Adrenal gland (tissue), 12 donors: ENCODE data around the gene EHBP1. TPM values are rescaled to one million over a fixed set of nuclear protein-coding genes. Genes with fewer than 3 reads are reported as not detected.

ENCODE experiments used
- DNase-seq, 7 donors: peaks; one replicate each; pipeline ENCODE4 v3.0.0-alpha.2; 2019 to 2020
- H3K27ac ChIP-seq, 5 donors: fragments of 200-600 bp; sonication (generic) in 4 of 5; 1 replicate in 3 of 5; 2 replicates in 2 of 5; pipeline versions ENCODE4 v1.5.1 to v1.8.0; 2016 to 2020; ENCODE audit warnings: mild to moderate bottlenecking in 1 of 5
- H3K27me3 ChIP-seq: fragments of 200-600 bp; 2 replicates; pipeline ENCODE4 v1.8.0; 2021
- H3K36me3 ChIP-seq, 2 donors: fragments of 200-600 bp; replicated peaks in 1 of 2; 1 replicate in 1 of 2; 2 replicates in 1 of 2; pipeline versions ENCODE4 v1.5.1 to v1.8.0; 2018 to 2022
- H3K4me1 ChIP-seq, 2 donors: fragments of 200-600 bp; replicated peaks in 1 of 2; 1 replicate in 1 of 2; 2 replicates in 1 of 2; pipeline versions ENCODE4 v1.5.1 to v1.8.0; 2018 to 2021
- H3K4me3 ChIP-seq, 4 donors: fragments of 200-600 bp; sonication (generic) in 3 of 4; one replicate each; pipeline ENCODE4 v1.5.1; 2016 to 2018
- H3K9me3 ChIP-seq, 3 donors: fragments of 200-600 bp; sonication (generic) in 1 of 3; replicated peaks in 1 of 3; 1 replicate in 2 of 3; 2 replicates in 1 of 3; pipeline versions ENCODE4 v1.5.1 to v1.8.0; 2016 to 2021
- POLR2A ChIP-seq, 2 donors: fragments of 450-650 bp; IDR thresholded peaks; one replicate each; pipeline ENCODE4 v1.6.1; 2017; ENCODE audit warnings: antibody characterized with exemption in 2 of 2, mild to moderate bottlenecking in 2 of 2, moderate library complexity in 1 of 2
- WGBS, 4 donors: extraction: QIAGEN DNeasy Blood & Tissue Kit in 2 of 4; methylation state at CpG; one replicate each; pipeline versions ENCODE4 v1.1.5 to v1.1.7; 2013 to 2017; 5-methylcytosine and 5-hydroxymethylcytosine counted together
- intact Hi-C, 2 donors: fragments of 100-400 bp; cut with DNase I; formaldehyde crosslinking; loops; one replicate each; pipeline versions ENCODE4 v1.14.1 to v1.15.0; 2022 to 2023
- polyA plus RNA-seq, 3 donors: library from polyadenylated mRNA; stranded (reverse); fragments of 200-250 nt in 2 of 3; fragments of 350-450 nt in 1 of 3; fragmentation: Illumina TruSeq in 1 of 3; extraction: RNeasy Lipid Tissue Mini Kit (QIAGEN cat#74804) in 1 of 3; gene quantifications; one replicate each; pipeline ENCODE4 v1.2.3, GENCODE V29; 2013 to 2014
- total RNA-seq, 9 donors: library from RNA; depleted of rRNA in 4 of 9; stranded (reverse); fragments of >200 nt in 4 of 9; fragments of 120-200 nt in 1 of 9; fragmentation: NEBNext Ultra II Directional in 1 of 9; extraction: Animal tissue kit (Norgen Biotek cat#: 25700) in 1 of 9; gene quantifications; one replicate each; pipeline versions ENCODE4 v1.1.0 to v1.2.4, GENCODE V29; 2013 to 2023
- TF ChIP-seq, protein P1 (sequence below), 6 experiments: fragments of 450-650 bp in 4 of 6; fragments of 200-600 bp in 2 of 6; sonication (generic) in 1 of 6; IDR thresholded peaks; 1 replicate in 5 of 6; 2 replicates in 1 of 6; pipeline versions ENCODE4 v1.5.1 to v1.8.0; 2016 to 2021; ENCODE audit warnings: antibody characterized with exemption in 6 of 6, mild to moderate bottlenecking in 2 of 6, moderate library complexity in 1 of 6
- donor health status: healthy with polysubstance abuse.
- donor health status: Bipolar disorder and iron deficiency.
- donor health status: DM: yes; HTN: yes; CAD: no.
- donor health status: DM: no; HTN: no; CAD: no.
- donor health status: DM: no; HTN: no; CAD: no.
- donor health status: DM: yes; HTN: yes; CAD: no.

The EHBP1 gene
- total and polyA plus RNA-seq, 12 donors: 13.5 to 83.6 (median 46.3) TPM

DNA sequence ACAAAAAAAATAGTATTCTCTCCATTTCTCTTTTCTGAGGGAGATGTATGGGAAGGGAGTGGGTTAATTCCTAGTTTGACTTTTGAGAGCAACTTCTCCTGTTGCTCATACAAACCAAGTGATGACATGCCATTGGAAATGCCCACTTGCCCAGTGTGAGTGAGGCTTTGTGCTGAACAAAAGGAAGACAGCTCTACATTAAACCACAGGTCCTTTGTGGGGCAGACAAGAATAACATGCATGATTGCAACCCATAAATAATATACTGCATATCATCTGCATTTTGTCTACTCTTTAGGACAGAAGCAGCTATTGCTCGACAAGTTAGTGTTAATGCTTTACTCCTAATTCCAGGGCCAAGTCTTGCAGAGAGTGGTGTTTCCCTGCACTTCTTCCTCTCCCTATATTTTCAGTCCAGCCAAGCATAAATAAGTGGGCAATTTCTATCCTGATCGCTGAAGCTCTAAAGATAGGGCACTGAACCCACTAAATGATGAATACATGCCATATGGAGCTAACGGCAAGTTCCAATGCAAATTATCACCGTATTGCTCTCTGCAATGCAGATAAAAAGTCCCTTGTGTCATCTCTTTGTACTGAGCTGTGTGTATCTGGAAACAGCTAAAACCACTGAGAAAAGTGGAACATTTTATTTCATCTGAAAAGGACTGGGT lies 19.4 kb upstream of the EHBP1 start:
- H3K36me3 ChIP-seq: no peaks in the 10 kb centered on the region
- 68 to 82% (median 79%) methylated on average over 4 of the region's 4 CpGs for WGBS, 4 donors
- no peak overlapping the region for H3K4me3 ChIP-seq
- H3K4me1 ChIP-seq: no peaks in the 10 kb centered on the region
- no peak for TF ChIP-seq POLR2A (IDR thresholded peaks at IDR 0.05)
- TF ChIP-seq, protein P1, sequence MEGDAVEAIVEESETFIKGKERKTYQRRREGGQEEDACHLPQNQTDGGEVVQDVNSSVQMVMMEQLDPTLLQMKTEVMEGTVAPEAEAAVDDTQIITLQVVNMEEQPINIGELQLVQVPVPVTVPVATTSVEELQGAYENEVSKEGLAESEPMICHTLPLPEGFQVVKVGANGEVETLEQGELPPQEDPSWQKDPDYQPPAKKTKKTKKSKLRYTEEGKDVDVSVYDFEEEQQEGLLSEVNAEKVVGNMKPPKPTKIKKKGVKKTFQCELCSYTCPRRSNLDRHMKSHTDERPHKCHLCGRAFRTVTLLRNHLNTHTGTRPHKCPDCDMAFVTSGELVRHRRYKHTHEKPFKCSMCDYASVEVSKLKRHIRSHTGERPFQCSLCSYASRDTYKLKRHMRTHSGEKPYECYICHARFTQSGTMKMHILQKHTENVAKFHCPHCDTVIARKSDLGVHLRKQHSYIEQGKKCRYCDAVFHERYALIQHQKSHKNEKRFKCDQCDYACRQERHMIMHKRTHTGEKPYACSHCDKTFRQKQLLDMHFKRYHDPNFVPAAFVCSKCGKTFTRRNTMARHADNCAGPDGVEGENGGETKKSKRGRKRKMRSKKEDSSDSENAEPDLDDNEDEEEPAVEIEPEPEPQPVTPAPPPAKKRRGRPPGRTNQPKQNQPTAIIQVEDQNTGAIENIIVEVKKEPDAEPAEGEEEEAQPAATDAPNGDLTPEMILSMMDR (IDR thresholded peaks at IDR 0.05): no peak
- no peak overlapping the region for H3K27ac ChIP-seq
- no peaks in the 10 kb centered on the region for H3K27me3 ChIP-seq
- no peak for DNase-seq
- intact Hi-C loops: no loop called here
- no peaks in the 10 kb centered on the region for H3K9me3 ChIP-seq

DNA sequence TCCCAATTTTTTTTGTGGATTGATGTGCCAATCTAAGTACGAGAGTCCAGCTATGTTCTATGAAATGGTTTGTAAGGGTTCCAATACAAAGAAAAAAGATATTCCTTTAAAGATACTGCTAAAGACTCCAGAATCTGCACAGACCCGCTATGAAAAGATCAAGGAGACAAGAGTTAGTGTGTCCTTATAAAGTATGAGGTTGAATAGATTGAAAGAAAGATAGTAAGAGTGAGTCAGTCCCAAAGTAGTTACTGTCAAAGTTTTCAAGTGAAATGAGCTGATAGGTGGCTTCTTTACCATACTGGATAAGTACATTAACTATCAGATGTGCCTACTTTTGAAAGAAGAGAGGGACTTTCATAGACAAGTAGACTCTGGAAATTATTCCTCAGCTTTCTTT lies 17.9 kb upstream of the EHBP1 start:
- DNase-seq: no peak
- Histone ChIP-seq H3K36me3 (no peaks in the 10 kb centered on the region), H3K4me3 (no peak overlapping the region), H3K4me1 (no peaks in the 10 kb centered on the region), H3K27me3 (no peaks in the 10 kb centered on the region), H3K27ac (no peak overlapping the region), H3K9me3 (no peaks in the 10 kb centered on the region)
- TF ChIP-seq POLR2A (IDR thresholded peaks at IDR 0.05): no peak
- TF ChIP-seq, protein P1 (IDR thresholded peaks at IDR 0.05): no peak
- intact Hi-C loops: no loop called here
- WGBS, 4 donors: 38 to 53% (median 48%) methylated on average over 2 of the region's 2 CpGs

DNA sequence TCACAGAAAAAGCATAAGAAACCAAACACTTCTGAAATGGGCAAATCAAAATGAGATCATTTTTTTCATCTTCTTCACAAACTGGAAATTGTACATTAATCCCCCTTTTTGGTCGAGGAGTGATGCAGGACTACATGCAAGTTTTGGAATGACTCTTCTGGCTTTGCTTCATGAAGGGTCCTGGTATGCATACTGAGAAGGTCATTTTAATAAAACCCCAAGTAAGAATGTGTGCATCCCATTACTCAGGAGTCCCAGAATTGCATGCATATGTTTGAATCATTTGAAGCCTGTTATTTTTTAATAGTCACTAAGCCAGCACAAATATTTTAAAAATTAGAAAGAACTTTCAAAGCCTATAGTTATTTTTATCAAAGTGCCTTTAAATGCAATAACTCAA lies 16.7 kb upstream of the EHBP1 start:
- H3K4me1 ChIP-seq: no peaks in the 10 kb centered on the region
- intact Hi-C loops: no loop called here
- no peaks in the 10 kb centered on the region for H3K9me3 ChIP-seq
- no peak overlapping the region for H3K27ac ChIP-seq
- DNase-seq: no peak
- no peaks in the 10 kb centered on the region for H3K36me3 ChIP-seq
- TF ChIP-seq, protein P1 (IDR thresholded peaks at IDR 0.05): no peak
- TF ChIP-seq POLR2A (IDR thresholded peaks at IDR 0.05): no peak
- H3K27me3 ChIP-seq: no peaks in the 10 kb centered on the region
- WGBS, 4 donors: 64 to 83% (median 71%) methylated on average over 1 of the region's 1 CpG
- H3K4me3 ChIP-seq: no peak overlapping the region

GRCh38 chr2:62691186-62691585 lies 14.3 kb upstream of the EHBP1 start:
- TF ChIP-seq, protein P1 (IDR thresholded peaks at IDR 0.05): no peak
- no peak for TF ChIP-seq POLR2A (IDR thresholded peaks at IDR 0.05)
- no peak for DNase-seq
- H3K9me3 ChIP-seq: no peaks in the 10 kb centered on the region
- no peak overlapping the region for H3K4me3 ChIP-seq
- H3K27me3 ChIP-seq: no peaks in the 10 kb centered on the region
- WGBS, 4 donors: 84 to 88% (median 87%) methylated on average over 2 of the region's 2 CpGs
- H3K27ac ChIP-seq: no peak overlapping the region
- intact Hi-C loops: no loop called here
- no peaks in the 10 kb centered on the region for H3K36me3 ChIP-seq
- no peaks in the 10 kb centered on the region for H3K4me1 ChIP-seq
